SIG-M5 treated with dmso at 0.1 percent for 504 hours (cell line): Measurements from ENCODE around the gene MYH1.
"Not testable (repeated sequence)": the region's sequence is repeated elsewhere in the genome, so short reads cannot be mapped to it uniquely, and the experiment has no call there.

ENCODE experiments used
- DNase-seq: peaks from one replicate; lab custom pipeline; 2025; ENCODE audit not compliant: unreplicated experiment; lab: John Stamatoyannopoulos, UW

MYH1 gene

GRCh38 chr17:10518271-10519037, at the start of gene MYH1:
TSS of gene MYH1 (minus strand) at chr17:10518542. CDS start at chr17:10516642, 1,900 bp downstream.
- DNase-seq = no peak

- no peak for DNase-seq
Observed at GRCh38 chr17:10563991-10564660, 45.8 kb upstream of the MYH1 start.

DNA sequence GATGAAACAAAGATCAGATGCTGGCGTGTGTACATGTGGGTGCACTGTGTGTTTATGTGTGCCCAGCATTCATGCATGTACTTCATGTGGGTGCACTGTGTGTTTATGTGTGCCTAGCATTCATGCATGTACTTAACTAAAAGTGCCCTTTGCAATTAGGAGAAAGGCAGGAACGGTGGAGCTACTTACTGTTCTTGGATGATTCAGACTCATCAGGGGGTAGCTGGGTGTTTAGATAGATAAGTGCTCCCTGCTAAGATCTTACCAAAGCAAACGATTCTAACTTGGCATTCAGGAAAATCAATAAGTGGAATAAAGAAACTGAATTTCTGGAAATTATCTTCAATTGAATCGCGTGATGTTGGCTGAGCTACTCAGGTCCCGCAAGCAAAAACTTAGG, 39.7 kb upstream of the MYH1 start:
- DNase-seq = no peak

DNA sequence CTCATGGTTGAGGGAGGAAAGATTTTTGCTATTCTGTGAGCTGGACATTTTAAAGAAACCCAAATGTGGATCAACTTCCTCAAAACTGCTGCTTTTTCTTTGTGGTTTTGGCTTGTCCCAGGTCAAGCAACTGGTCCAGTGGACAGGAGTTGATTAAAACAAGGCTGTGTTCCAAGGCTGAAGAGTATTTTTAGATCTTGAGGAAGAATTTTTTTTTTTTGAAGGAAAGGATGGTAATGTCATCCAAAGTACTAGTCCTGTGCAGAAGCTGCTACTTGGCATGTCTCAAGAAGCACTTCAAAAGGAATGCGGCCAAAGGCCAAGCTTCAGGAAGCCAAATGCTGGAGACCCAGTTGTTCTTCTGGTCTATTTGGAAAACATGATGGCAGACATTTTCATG, 39.1 kb upstream of the MYH1 start:
- DNase-seq = no peak

- no peak for DNase-seq
Observed at GRCh38 chr17:10556301-10557005, 38.1 kb upstream of the MYH1 start.

GRCh38 chr17:10550014-10550413, 31.7 kb upstream of the MYH1 start:
- no peak for DNase-seq

DNA sequence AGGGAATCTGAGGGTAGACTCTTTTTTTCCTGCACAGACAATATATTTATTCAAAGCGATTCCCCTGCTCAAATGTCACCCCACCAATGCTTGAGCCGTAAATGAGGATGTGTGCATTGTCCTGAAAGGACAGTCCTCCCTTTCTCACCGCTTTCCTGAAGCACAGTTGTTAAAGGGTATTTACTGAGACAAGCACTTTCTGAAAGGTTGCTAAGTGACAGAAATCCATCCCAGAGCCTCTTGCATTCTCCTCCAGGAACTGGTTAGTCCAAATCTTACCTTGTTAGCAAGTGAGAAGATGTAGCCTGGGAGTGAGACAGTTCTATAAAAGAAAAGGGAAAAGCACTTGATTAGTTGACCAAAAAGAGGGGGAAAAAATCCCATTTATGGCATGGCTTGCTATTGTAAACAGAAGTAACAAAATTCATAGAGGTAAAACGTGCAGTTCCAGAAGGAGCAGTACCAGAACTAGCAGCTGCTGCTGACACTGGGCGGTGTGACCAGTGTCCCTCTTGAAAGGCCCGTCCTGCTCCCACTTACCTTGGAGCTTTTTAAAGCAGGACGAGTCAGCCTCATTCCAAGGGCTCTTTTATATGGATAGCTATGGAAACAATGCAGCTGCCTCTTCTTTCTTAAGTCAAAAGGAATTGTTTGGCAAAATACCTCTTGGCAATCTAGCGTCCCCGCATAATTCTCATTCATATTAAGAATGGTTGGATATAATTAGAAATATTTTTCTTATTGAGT, 30.9 kb upstream of the MYH1 start, which contains the start of gene MYH2:
Gene MYH2, minus strand, starts transcription at position 563 of the 747 bp plus-strand sequence. CDS start 1,738 bp downstream, outside the sequence.
- DNase-seq = no peak

- DNase-seq = no peak
Observed at GRCh38 chr17:10547351-10547750, 29.0 kb upstream of the MYH1 start.

GRCh38 chr17:10543486-10543885, 25.1 kb upstream of the MYH1 start:
- DNase-seq = not testable (repeated sequence)

DNA sequence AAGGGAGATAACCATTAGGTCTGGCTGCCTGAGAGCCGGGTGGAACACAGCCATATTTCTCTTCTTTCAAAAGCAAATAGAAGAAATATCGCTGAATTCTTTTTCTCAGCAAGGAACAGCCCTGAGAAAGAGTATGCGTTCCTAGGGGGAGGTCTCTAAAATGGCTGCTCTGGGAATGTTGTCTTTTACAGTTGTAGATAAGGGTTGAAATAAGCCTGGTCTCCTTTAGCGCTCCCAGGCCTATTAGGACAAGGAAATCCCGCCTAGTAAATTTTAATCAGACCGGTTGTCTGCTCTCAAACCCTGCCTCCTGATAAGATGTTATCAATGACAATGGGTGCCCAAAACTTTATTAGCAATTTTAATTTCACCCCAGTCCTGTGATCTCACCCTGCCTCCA, 22.8 kb upstream of the MYH1 start:
- DNase-seq = not testable (repeated sequence)

- no peak for DNase-seq
Observed at GRCh38 chr17:10532026-10532425, 13.7 kb upstream of the MYH1 start.

DNA sequence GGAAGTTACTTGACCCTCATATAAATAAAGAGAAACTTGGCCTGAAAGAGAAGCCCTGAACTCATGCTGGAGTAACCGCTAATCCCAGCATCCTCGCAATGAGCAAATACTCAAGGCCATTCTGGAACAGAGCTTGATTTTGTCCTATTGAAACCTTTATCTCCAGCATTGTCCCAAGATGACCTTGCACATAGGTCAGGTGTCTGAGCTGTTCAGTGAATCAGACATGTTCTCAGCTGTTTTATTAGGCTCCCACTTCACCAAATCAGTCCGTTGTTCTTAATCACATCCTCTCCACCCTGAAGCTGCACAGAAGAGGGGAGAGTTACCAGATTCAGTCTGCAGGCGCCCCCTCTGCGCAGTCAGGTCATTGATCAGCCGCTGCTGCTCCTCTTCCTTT, 9.1 kb upstream of the MYH1 start:
- no peak for DNase-seq

GRCh38 chr17:10526517-10526916, 8.2 kb upstream of the MYH1 start:
- DNase-seq = no peak

DNA sequence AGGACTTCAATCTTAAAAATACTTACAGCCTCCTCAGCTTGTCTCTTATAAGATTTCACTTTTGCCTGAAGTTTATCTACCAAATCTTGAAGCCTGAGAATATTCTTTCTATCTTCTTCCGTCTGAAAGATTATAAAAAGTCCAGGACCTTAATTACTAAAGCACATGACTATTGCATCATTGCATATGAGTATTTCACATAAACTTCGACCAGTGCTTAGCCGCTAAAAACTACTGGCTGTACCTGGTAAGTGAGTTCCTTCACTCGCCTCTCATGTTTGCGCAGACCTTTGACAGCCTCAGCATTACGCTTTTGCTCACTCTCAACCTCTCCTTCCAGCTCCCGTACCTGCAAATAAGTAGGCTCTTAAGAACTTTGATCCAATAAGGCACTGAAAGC, 4.7 kb upstream of the MYH1 start:
- DNase-seq = no peak

DNA sequence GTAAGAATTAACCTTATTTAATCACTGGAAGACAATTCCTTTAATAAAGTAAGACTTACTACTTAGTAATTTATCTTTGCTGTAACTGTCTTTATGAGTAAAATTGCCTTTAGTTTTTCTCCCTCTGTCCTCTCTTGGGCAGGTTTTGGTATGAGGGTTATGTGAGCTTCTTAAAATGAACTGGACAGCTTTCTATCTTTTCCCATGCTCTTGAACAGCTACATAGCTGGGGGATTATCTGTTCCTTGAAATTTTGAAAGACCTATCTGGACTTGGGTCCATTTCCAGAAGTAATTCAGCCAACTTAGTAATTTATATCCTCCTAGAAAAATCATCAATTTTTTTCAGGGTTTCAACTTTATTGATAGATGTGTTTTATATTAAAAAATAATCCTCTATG, 3.6 kb upstream of the MYH1 start:
- no peak for DNase-seq

GRCh38 chr17:10516638-10517037, 1.7 kb downstream of the MYH1 start:
- no peak for DNase-seq

- DNase-seq = no peak
Observed at GRCh38 chr17:10516065-10516464, 2.3 kb downstream of the MYH1 start.

- DNase-seq = no peak
Observed at GRCh38 chr17:10513299-10514067, 4.9 kb downstream of the MYH1 start.

DNA sequence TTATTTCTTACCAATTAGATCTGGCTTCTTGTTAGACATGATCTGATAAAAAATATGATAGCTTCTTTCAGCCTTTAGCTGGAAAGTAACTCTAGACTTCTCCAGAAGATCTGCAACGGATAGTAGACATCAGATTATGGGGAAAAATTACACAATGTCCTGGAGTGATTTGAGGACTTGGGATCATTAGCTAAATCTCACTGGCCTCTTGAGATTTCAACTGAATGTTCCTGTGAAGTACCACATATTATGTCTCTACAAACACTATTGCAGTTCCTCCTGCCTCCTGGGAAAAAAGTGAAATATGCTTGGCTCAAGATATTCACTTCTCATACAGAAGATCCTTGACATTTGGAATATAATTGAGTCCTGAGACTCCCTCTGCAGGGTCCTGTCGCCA, 5.5 kb downstream of the MYH1 start:
- no peak for DNase-seq

DNA sequence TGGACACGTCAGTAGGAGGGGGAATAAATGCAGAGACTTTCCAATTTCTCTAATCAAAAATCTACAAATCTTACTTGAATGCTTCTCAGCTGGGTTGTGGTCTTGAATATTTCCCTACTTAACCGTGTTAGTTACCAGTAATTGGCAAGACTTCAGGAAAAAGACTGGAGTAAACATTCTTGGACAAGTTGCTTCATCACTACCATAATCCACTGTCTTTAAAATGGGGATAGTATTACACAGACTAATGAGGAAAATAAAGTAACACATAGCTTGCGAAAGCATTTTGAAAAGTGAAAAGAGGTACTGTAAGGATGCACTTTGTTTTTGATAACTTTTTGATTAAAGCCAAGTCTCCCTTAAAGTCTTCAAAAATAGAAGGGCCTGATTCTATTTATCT, 18.4 kb downstream of the MYH1 start:
- DNase-seq = no peak
